GM19467 (cell line): ENCODE measurements around the gene SKAP1.
A peak's percentile ranks its signal among the peaks of the same experiment; 100 is the strongest.

Experiments
- ATAC-seq: cut with Tn5 transposase; IDR thresholded peaks from one replicate; pipeline ENCODE4 v1.9.1; 2021; ENCODE audit warnings: mild to moderate bottlenecking, moderate library complexity; ENCODE audit not compliant: unreplicated experiment

SKAP1 gene

GRCh38 chr17:48333034-48333530 is 96.9 kb downstream of the SKAP1 start:
- ATAC-seq, result no peak

GRCh38 chr17:48330887-48331286 is 99.1 kb downstream of the SKAP1 start:
- no peak for ATAC-seq

DNA sequence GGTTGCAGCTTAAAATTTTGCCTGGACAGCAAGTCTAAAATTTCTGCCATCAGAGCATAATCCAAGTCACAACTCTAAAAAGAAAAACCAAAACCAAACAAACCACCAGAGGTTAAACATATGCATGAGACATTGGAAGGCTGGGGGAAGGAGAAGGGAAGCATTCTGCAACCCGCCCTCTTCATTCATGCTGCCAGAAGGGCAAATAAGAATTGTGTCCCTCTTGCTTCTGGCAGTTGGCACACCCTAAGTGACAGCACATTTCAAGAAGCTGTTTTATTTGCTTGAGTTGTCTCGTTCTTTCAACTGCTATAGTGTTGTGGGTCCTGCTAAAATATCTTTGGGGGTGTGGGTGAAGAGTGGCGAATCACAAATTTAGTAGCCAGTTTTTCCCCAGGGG is 99.6 kb downstream of the SKAP1 start:
- ATAC-seq, result no peak

DNA sequence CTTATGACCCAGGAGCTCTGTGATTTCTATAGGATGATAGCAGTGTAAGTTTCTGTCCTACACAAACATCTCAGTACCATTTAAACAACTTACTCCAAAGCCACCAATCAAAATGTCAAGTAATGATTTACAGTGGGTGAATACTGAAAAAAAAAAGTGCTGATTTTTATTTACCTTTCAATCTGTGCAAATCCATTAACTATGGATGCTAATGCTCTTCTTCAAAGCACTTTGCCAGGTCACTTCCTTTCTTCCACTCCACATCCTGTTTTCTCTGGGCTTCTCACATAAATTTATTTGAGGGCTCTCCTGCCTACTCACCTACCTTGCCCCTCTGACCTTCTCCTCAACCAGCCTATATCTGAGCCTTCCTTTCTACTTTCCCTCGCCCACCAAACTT is 101.6 kb downstream of the SKAP1 start:
- no peak for ATAC-seq

DNA sequence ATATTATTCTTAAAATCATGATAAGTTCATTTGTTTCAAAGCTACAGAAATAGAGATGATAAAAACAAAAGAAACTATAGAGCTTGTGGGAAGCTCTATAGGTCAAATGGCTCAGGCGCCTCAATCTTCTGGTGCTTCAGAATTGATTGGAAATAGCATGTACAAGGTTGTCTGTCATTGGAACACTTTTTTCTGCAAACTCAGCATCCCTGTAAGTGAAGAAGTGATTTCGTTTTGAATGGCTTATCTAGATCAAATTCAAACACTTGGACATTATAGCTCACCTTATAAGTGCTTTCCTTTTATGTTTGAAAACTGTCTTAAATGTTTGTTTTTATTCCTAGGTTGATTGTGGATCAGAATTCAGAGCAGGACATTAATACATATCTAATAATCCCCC is 103.7 kb downstream of the SKAP1 start:
- no peak for ATAC-seq

- ATAC-seq, result no peak
Observed at GRCh38 chr17:48322060-48322459, 108.0 kb downstream of the SKAP1 start.

DNA sequence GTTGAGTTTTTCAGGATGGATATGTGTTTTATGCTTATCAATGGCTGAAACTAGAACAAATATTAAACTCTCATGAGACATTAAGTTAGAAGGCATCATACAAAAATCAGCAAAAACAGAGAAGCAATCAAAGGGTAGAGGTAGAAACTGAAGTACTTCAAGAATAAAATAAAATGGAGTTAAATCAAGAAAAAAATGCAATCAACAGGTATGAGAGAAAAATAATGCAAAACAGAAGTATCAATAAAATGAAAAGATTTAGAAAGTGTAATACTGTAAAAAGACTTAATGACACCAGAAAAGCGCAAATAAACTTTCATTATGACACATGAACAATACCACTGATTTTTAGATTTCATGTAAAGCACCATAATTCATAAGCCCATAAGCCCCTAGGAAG is 112.3 kb downstream of the SKAP1 start:
- no peak for ATAC-seq

- ATAC-seq, result no peak
Observed at GRCh38 chr17:48314716-48315115, 115.3 kb downstream of the SKAP1 start.

DNA sequence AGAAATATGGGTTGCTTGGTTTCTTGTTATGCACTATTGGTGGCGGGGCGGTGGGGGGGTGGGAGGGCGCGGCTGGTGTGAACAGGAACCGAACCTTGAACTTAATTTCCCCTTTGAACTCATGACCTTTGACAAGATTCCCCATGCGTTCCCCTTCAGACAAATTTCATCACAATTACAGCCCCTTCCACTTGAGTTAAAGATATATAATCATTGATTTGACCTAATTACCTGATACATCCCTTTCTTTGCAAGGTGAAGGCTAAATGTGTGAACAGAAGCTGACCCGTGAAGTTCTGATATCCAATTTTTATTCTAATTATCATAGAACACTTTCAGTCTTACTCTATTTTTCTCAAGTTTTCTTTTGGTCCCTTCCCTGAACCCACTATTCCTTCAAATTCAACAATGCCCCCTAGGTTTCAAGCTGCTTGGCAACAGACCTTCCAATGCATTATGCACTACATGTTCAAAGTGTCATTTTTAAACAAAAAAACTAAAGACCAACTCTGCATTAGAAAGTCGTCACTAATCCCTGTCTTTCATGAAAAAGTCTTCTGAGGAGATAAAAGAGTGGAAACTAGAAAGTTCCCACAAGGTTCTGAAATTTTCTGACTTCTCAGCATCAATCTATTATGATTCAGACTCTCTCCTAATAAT is 116.8 kb downstream of the SKAP1 start:
- no peak for ATAC-seq

GRCh38 chr17:48311324-48311723 is 118.7 kb downstream of the SKAP1 start:
- no peak for ATAC-seq

DNA sequence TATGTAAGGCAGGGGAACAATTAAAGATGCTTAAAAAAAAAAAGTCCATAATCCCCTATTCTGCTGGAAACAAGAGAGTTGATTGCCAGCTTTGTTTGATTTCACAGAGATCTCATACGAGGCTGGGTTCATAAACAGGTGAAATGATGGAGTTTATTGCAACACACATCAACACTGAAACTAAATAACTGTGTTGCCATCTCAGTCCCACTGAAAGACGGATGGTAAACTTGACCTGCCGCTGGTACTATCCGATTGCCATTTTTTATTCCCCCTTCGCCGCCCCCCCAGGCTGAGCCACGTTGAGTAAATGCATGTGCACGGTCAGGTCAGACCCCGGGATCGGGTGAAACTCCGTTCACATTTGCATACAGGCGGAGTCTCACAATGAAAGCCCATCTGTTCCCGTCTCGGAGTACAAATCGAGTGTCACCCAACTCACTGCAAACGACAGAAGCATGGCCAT is 119.2 kb downstream of the SKAP1 start:
- ATAC-seq, result no peak

GRCh38 chr17:48308581-48308980 is 121.4 kb downstream of the SKAP1 start:
- no peak for ATAC-seq

GRCh38 chr17:48307814-48308411 is 122.1 kb downstream of the SKAP1 start:
- no peak for ATAC-seq

DNA sequence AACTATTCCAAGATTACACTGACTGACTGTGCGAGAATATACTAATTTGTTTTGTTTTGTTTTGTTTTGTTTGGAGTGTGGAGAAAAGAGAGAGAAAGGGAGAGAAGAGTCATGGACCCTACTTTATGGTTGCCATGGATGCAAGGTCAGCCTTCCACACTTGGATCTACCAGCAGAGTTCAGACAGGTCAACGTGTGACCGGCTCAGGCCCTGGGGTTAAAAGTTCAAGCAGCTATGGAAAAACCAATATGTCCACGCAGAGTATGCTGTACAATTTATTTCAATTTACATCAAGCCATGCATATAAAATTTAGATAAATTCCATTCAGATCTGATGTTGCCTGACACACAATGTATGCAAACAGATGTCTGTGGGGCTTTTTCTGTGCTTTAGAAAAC is 122.8 kb downstream of the SKAP1 start:
- ATAC-seq, result no peak

DNA sequence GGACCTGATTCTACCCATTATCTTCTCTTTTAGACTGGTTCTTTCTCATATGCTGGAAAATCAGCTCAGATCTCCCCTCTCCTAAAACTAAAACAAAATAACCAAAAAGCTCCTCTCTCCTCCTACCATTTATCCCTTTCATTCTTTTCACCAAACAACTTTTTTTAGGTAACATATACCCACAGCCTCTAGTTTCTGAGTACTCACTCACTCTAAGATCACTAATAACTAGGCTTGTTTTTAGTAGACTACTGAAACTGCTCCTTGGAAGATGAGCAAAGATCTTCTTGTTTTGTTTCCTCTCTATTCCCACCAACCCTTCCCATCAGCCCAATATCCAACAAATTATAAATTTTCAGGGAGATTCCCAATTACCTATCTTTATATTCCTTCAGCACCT is 129.0 kb downstream of the SKAP1 start:
- no peak for ATAC-seq

- no peak for ATAC-seq
Observed at GRCh38 chr17:48299760-48300159, 130.3 kb downstream of the SKAP1 start.

DNA sequence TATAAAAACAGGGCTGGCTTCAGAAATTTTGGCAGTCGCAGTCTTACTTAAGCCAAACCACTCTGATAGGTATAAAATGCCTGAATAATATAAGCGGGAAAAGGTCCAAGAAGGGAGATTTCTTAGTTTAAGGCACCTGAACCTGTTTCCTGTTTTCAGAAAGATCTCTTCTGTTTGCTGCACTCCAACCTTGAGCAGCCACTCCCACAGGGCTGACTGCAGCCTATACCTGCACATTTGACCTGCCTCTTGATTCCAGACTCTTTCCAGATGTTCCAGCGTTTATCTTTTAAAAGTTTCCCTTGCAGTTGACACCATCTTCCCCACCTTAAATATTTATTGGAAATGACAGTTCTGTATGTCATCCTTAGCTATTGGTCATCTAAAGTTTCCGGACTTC is 132.2 kb downstream of the SKAP1 start:
- ATAC-seq, result no peak

GRCh38 chr17:48296453-48296852 is 133.6 kb downstream of the SKAP1 start:
- no peak for ATAC-seq

- peak; percentile 48 for ATAC-seq
Observed at GRCh38 chr17:48295362-48296288, 134.4 kb downstream of the SKAP1 start.

- ATAC-seq, result no peak
Observed at GRCh38 chr17:48294806-48295361, 135.1 kb downstream of the SKAP1 start.
